Astrocyte of the spinal cord (primary cell): ENCODE measurements around the gene ANTXR1.

ENCODE experiments used
- DNase-seq: peaks from one replicate; pipeline ENCODE4 v3.0.0; 2011; ENCODE audit warnings: low read depth, low spot score
- H3K4me3 ChIP-seq: 2 replicates; pipeline ENCODE4 v1.5.1; 2011; ENCODE audit warnings: low read depth, mild to moderate bottlenecking, low read length, moderate library complexity
- CTCF ChIP-seq: IDR thresholded peaks from 2 replicates; pipeline ENCODE4 v1.5.1; 2012; ENCODE audit warnings: low read depth, mild to moderate bottlenecking, low read length, inconsistent platforms
- in situ Hi-C: cut with HindIII; loops from 2 replicates; pipeline ENCODE4 v1.10.0; 2017; ENCODE audit warnings: low sequenced_read_pairs

Gene ANTXR1

GRCh38 chr2:69288429-69288828, 275.4 kb downstream of the ANTXR1 start:
- TF ChIP-seq CTCF: no peak
- in situ Hi-C loops: no loop called here
- no peak for DNase-seq
- no peak overlapping the region for H3K4me3 ChIP-seq

DNA sequence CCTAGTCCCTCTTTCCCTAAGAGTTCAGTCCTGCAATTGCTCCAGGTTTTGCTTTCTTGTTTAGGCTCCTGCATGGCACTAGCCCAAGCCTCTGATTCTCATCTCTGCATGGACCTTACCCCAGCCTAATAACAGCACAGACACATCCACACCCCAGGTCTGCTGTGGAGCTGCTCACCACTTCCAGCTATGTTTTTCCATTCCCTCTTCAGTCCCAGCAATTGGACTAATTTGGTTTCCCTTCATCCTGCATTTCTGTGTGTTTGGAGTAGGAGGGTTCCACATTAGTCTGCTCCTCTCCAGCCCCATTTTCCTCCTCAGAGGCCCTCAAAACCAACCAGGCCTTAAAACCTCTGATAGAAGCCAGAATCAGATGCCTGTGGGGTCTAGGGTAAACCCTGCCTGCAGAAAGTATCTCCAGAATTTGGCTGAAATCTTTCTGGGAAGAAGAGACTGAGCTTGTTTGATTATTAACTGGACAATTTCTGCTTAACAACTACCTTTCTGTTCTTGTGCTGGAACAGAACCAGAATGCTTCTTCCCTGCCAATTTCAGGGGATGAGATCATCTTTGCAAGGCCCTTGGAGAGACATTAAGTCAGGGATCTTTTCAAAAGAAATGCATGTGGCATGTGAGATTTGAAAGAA, 278.1 kb downstream of the ANTXR1 start:
- in situ Hi-C loops: no loop called here
- no peak for TF ChIP-seq CTCF
- DNase-seq: peak; percentile 82
- no peak overlapping the region for H3K4me3 ChIP-seq

- H3K4me3 ChIP-seq: no peak overlapping the region
- TF ChIP-seq CTCF: no peak
- in situ Hi-C loops: no loop called here
- DNase-seq: no peak
These were observed 278.7 kb downstream of the ANTXR1 start for GRCh38 chr2:69291721-69292120.

- in situ Hi-C loops: no loop called here
- no peak for DNase-seq
- TF ChIP-seq CTCF: no peak
- H3K4me3 ChIP-seq: no peak overlapping the region
These were observed 279.3 kb downstream of the ANTXR1 start for GRCh38 chr2:69292256-69292655.

GRCh38 chr2:69296421-69296820, 283.4 kb downstream of the ANTXR1 start:
- TF ChIP-seq CTCF: no peak
- no peak for DNase-seq
- no peak overlapping the region for H3K4me3 ChIP-seq
- in situ Hi-C loops: no loop called here

DNA sequence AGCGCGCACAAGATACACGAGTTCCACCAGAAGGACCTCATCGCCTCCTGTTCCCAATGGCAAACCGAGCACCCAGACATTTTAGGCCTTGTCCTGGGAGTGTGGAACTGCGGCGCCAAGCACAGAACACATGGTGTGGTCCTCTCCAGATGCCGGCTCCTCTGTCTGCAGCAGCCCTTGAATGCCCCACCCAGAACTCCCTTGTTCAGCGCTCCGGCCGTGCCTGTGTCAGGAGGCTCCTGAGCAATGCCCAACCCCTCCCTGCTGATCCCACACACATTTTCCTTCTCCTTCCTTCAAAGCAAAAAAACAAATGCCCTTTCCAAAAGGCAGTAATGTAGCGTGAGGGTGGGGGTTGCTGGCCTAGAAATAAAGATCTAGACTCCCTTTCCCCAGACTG, 284.2 kb downstream of the ANTXR1 start:
- no peak for DNase-seq
- no peak for TF ChIP-seq CTCF
- H3K4me3 ChIP-seq: no peak overlapping the region
- in situ Hi-C loops: no loop called here
